H1 (cell line): ENCODE measurements around the gene TMEM179B. TPM values are rescaled to one million over a fixed set of nuclear protein-coding genes. Genes with fewer than 3 reads are reported as not detected.

Experiments
- BCL11A ChIP-seq, 2 experiments: IDR thresholded peaks; one replicate each; pipeline ENCODE4 v1.6.1; 2011; ENCODE audit warnings: low read depth in 2 of 2, low read length in 2 of 2, mild to moderate bottlenecking in 2 of 2
- CHD7 ChIP-seq: fragments of 300-600 bp; sonication (generic); IDR thresholded peaks from 2 replicates; pipeline ENCODE4 v1.7.1; 2012; ENCODE audit warnings: low read length, moderate library complexity, mild to moderate bottlenecking, inconsistent platforms; ENCODE audit not compliant: insufficient replicate concordance
- CTCF ChIP-seq, 3 experiments: IDR thresholded peaks; 1 replicate in 2 of 3; 2 replicates in 1 of 3; pipeline versions ENCODE4 v1.5.1 to v1.6.1; 2011; ENCODE audit warnings: low read length in 3 of 3, mild to moderate bottlenecking in 3 of 3, inconsistent platforms in 2 of 3, low read depth in 1 of 3, moderate library complexity in 1 of 3; ENCODE audit not compliant: insufficient read depth in 1 of 3; ENCODE audit errors: control extremely low read depth in 1 of 3
- POLR2AphosphoS5 ChIP-seq: IDR thresholded peaks from 2 replicates; pipeline ENCODE4 v1.6.1; 2011; ENCODE audit warnings: low read depth, low read length
- SUZ12 ChIP-seq: fragments of 200-600 bp; sonication (generic); IDR thresholded peaks from 2 replicates; pipeline ENCODE4 v1.6.1; 2012; ENCODE audit warnings: mild to moderate bottlenecking, inconsistent platforms, low read length, moderate library complexity, mixed read lengths
- polyA plus RNA-seq, 7 experiments: library from polyadenylated mRNA; depleted of rRNA in 3 of 7; stranded (reverse) in 5 of 7; unstranded in 2 of 7; fragments of >200 nt in 5 of 7; fragments of 200-250 nt in 2 of 7; gene quantifications; 1 replicate in 5 of 7; 2 replicates in 1 of 7; 4 replicates in 1 of 7; pipeline versions ENCODE4 v1.2.1 to v1.2.3, GENCODE V29; 2011 to 2013; ENCODE audit warnings: missing spikeins in 2 of 7, mixed read lengths in 2 of 7
- total RNA-seq: library from RNA; stranded (reverse); fragmentation: NEBNext Ultra II Directional; extraction: Animal tissue kit (Norgen Biotek cat#: 25700); gene quantifications from 2 replicates; pipeline ENCODE4 v1.2.1, GENCODE V29; 2021

The TMEM179B gene
- total and polyA plus RNA-seq, 2 of the 8 experiments (the other 6 are each of a cell fraction or from before 2014, with no cell fraction given), result 18.6 to 62.2 TPM

DNA sequence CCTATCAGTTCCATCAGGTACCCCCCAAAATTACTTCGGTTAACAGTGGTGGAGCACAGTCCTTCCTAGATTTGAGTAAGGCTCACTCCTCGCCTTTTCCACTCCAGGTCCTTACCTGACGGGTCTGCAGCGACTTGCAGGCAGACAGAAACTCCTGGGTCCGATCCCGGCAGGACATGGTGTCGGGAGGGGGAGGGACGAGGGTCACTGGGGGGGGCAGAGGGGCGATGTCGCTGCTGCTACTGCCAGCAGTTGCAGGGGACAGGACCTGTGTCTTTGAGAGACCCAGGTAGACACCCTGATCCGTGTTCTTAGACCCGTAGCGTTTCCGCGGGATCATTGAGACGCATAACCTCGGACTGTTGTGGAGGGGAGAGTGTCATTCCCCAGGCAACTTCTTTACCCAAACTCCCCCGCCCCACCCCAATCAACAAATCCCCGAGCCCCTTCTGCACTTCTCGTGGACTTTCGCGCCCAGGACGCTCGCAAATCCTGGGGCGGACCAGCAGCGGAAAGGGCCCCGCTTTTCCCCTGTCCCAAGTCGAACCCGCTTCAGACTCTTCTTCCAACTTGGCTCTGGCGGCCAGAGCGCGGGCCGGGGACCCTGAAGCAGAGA lies 43.8 kb downstream of the TMEM179B start (continued):
- TF ChIP-seq CHD7, result no peak
- no peak for TF ChIP-seq SUZ12
- TF ChIP-seq POLR2AphosphoS5, result no peak; the same call in 1 of the 2 replicates
- TF ChIP-seq CTCF (IDR thresholded peaks at IDR 0.05; ENCODE audit: control extremely low read depth in 1 of 3, insufficient read depth in 1 of 3, low read depth in 1 of 3, low read length in 3 of 3), result no peak
- no peak for TF ChIP-seq BCL11A (IDR thresholded peaks at IDR 0.05; ENCODE audit: low read depth in 2 of 2, low read length in 2 of 2)
